ENCODE data around the gene PDE4B. TPM values are rescaled to one million over a fixed set of nuclear protein-coding genes. Genes with fewer than 3 reads are reported as not detected.

Gene PDE4B
- total RNA-seq, 1 donor from 2014 or later = 3.8 TPM

DNA sequence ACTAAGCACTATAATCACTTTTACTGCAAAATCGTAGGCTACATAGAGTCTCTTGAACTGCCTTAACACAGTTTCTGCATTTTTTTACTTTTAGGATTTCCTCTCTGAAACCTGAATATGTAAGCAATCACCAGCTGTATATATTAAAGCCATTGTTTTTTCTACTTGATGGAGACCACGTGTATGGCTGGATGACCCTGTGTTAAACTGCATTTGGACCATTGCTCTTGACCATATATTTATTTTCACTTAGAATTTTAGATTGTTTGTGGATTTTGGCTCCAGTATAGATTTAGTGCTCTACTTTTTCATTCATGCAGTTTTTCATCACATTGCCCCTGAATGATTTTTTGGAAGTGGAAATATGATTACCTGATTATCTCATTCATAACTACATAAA lies 420.8 kb downstream of the PDE4B start:
- no peak for TF ChIP-seq CTCF (conservative IDR thresholded peaks at IDR 0.05; ENCODE audit: low read depth, low read length)
- no peak overlapping the region for H3K4me3 ChIP-seq (ENCODE audit: low read depth, low read length)
- no peak for DNase-seq (ENCODE audit: low read depth)

GRCh38 chr1:66214901-66215300 lies 422.2 kb downstream of the PDE4B start:
- no peak overlapping the region for H3K4me3 ChIP-seq (ENCODE audit: low read depth, low read length)
- no peak for DNase-seq (ENCODE audit: low read depth)
- no peak for TF ChIP-seq CTCF (conservative IDR thresholded peaks at IDR 0.05; ENCODE audit: low read depth, low read length)

GRCh38 chr1:66217021-66217420 lies 424.3 kb downstream of the PDE4B start:
- H3K4me3 ChIP-seq (ENCODE audit: low read depth, low read length) = no peak overlapping the region
- no peak for TF ChIP-seq CTCF (conservative IDR thresholded peaks at IDR 0.05; ENCODE audit: low read depth, low read length)
- DNase-seq (ENCODE audit: low read depth) = no peak

DNA sequence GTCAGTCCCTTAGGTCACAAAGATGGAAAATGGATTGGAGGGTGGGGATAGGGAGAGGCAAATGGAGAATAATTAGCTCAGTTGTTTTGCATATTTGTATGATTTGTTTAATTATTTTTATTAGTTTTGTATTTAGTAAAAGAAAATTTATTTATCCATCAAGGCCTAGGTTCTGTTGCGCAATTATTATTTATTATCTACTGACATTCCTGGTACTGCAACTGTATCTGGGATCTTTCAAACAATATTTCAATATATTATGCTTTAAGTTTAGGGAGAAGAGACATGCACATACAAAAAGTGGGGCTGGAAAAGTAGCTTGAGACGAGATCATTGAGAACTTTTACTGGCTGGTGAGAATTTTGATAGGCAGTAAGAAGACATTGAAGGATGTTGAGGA lies 424.9 kb downstream of the PDE4B start:
- no peak for TF ChIP-seq CTCF (conservative IDR thresholded peaks at IDR 0.05; ENCODE audit: low read depth, low read length)
- no peak for DNase-seq (ENCODE audit: low read depth)
- H3K4me3 ChIP-seq (ENCODE audit: low read depth, low read length) = no peak overlapping the region

DNA sequence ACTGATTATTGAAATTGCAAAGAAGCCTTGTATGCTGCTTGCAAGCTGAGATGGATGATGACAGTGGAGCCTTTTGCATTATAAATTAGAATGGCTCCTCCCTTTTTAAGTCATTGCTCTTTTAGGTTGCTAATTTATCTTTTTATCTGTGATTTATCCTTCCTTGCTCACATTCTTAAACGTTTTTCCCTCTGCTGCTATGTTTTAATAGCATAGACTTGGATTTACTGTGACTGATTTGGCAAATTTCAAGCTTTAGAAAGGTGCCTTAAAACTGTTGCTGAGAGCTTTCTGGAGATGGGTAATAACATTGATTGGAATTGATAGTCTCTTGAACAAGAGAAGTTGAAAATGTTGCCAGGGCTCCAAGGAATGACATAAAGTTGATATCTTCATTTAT lies 427.8 kb downstream of the PDE4B start:
- no peak overlapping the region for H3K4me3 ChIP-seq (ENCODE audit: low read depth, low read length)
- TF ChIP-seq CTCF (conservative IDR thresholded peaks at IDR 0.05; ENCODE audit: low read depth, low read length) = no peak
- DNase-seq (ENCODE audit: low read depth) = no peak

DNA sequence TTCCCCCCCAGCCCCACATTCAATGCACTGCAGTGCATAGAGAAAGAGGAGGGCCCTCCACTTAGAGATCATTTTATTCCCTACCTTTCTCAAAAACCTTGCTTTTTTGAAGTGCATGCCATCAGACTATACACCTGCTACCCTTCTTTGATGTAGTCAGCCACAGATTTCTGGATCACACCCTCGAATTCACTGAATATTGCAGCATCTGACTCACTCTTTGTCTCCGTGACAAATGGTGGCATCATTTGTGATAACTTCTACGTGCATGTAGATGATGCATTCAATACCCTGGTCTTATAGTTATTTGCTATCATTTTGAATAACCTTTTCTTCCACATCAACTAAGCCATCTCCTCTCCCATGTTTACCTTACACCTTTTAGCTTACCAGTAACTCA lies 431.0 kb downstream of the PDE4B start:
- TF ChIP-seq CTCF (conservative IDR thresholded peaks at IDR 0.05; ENCODE audit: low read depth, low read length) = no peak
- no peak overlapping the region for H3K4me3 ChIP-seq (ENCODE audit: low read depth, low read length)
- DNase-seq (ENCODE audit: low read depth) = no peak

DNA sequence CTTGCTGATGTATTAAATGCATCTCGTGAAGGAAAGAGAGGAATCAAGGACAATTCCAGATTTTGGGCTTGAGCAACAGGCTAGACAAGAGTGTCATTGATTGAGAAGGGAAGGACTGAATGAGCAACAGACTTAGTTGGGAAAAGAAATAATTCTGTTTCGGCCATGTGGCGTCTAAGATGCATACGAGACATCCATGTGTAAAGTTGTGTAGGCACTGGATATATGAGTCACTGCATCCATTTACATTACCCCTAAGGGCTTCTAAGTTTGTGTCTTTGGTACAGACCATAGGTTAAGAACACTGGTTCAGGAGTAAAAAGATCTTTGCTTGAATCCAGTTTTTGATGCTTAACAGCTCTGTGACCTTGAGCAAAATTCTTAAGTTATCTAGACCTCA lies 434.3 kb downstream of the PDE4B start:
- TF ChIP-seq CTCF (conservative IDR thresholded peaks at IDR 0.05; ENCODE audit: low read depth, low read length) = no peak
- DNase-seq (ENCODE audit: low read depth) = no peak
- no peak overlapping the region for H3K4me3 ChIP-seq (ENCODE audit: low read depth, low read length)

Measured in epithelial cell of proximal tubule (primary cell).